HT-29 (cell line): ENCODE data around the gene UPK1B. TPM values are rescaled to one million over a fixed set of nuclear protein-coding genes. Genes with fewer than 3 reads are reported as not detected.
"Not testable (repeated sequence)": the region's sequence is repeated elsewhere in the genome, so short reads cannot be mapped to it uniquely, and the experiment has no call there.

ENCODE experiments used
- DNase-seq: peaks from one replicate; pipeline ENCODE4 v3.0.0-alpha.2; 2015; ENCODE audit warnings: low spot score
- total RNA-seq: library from RNA; depleted of rRNA; stranded (reverse); fragments of >200 nt; shearing (Covaris generic); gene quantifications from 2 replicates; pipeline ENCODE4 v1.2.3, GENCODE V29; 2014; rRNA removed

The UPK1B gene
- not detected in 2 replicates for total RNA-seq

DNA sequence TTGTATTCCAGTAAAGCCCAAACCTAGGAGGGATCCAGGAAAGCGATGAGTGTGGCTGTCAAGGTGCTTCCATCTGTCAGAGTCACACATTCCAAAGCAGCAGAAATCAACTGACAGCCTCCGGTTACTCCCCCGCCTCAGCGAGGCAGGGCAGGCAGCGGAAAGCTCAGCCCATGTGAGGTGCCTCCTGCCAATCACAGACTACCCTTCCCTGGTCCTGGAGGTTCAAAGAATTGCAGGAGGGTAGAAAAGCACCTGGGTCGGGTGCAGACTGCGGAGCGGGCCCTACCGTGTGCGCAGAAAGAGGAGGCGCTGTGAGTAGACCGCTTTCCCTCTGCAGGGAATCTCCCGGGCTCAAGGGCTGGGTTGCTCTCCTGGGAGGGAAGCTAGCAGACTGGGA, at the start of gene UPK1B:
TSS of gene UPK1B (plus strand) at position 274 of the 400 bp plus-strand sequence. CDS start 13,144 bp downstream, outside the sequence.
- no peak for DNase-seq

DNA sequence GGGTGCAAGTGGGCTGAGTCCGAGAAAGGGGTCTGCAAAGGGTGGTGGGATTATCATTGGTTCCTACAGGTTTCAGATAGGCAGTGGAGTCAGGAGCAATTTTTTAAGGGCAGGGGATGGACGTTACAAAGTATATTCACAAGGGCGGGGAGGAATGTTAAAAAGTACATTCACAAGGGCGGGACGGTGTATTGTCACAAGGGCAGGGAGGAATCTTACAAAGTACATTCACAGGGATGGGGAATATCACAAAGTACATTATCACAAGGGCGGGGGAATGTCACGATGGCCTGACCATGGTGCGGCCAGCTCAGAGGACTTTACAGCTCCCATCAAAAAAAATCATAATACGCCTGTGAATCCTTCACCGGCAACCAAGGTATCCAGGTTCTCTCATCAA, 48.1 kb upstream of the UPK1B start:
- no peak for DNase-seq

DNA sequence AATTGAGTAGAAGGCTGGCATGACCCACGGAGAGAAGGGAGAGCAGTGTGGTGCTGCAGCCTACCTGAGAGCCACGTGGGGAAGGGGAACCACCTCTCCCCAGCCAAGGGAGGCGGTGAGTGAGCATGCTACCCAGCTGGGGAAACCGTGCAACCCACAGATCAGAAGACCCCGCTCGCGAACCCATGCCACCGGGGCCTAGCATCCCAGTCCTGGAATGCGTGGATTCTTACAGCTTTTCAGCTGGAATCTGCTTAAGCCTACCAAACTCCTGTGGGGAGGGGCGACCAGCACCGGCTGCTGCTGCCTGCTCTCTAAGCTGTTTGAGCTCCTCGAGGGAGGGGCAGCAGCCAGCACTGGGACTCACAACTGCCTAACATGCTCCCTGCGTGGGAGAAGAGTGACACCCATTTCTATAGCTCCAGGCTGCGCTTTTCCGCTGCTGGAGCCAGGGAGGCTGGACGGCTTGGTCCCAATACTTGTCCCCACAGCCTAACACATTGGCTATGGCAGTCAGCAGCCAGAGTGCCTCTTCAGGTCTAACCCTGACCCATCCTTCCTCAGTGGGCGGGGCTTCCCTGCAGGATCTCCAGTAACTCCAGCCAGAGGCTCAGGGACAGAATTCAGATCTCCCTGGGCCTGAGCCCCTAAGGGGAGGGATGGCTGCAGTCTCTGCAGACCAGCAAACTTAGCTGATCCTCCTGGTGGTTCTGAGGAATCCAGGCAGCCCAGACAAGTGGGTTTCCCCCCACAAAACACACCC, 47.5 kb upstream of the UPK1B start:
- no peak for DNase-seq

DNA sequence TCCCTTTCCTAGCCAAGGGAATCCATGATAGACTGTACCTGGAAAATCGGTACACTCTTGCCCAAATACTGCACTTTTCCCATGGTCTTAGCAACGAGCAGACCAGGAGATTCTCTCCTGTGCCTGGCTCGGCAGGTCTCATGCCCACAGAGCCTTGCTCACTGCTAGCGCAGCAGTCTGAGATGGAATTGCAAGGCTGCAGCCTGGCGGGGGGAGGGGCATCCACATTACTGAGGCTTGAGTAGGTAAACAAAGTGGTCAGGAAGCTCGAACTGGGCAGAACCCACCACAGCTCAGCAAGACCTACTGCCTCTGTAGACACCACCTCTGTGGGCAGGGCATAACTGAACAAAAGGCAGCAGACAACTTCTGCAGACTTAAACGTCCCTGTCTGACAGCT, 43.1 kb upstream of the UPK1B start:
- DNase-seq = not testable (repeated sequence)

DNA sequence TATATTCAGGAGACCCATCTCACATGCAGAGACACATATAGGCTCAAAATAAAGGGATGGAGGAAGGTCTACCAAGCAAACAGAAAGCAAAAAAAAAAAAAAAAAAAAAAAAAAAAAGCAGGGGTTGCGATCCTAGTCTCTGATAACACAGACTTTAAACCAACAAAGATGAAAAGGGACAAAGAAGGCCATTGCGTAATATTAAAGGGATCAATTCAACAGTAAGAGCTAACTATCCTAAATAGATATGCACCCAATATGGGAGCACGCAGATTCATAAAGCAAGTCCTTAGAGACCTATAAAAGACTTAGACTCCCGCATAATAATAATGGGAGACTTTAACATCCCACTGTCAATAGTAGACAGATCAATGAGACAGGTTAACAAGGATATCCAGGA, 41.1 kb upstream of the UPK1B start:
- not testable (repeated sequence) for DNase-seq

DNA sequence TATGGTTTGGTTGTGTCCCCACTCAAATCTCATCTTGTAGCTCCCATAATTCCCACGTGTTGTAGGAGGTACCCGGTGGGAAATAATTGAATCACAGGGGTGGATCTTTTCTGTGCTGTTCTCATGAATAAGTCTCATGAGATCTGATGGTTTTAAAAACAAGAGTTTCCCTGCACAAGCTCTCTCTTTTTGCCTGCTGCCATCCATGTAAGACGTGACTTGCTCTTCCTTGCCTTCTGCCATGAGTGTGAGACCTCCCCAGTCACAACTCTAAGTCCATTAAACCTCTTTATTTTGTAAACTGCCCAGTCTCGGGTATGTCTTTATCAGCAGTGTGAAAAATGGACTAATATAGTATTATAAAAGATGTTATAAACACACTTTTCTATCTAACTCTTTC, 34.0 kb upstream of the UPK1B start:
- DNase-seq = not testable (repeated sequence)

DNA sequence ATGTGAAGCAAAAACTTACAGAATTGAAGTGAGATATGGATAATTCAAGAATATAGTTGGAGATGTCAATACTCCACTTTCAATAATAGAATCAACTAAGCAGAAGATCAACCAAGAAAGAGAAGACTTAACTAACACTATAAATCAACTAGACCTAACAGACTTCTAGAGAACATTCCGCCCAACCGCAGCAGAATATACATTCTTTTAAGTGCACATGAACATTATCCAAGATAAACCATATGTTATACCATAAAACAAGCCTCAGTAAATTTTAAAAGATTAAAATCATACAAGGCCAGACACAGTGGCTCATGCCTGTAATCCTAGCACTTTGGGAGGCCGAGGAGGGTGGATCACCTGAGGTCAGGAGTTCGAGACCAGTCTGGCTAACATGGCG, 32.9 kb upstream of the UPK1B start:
- no peak for DNase-seq

DNA sequence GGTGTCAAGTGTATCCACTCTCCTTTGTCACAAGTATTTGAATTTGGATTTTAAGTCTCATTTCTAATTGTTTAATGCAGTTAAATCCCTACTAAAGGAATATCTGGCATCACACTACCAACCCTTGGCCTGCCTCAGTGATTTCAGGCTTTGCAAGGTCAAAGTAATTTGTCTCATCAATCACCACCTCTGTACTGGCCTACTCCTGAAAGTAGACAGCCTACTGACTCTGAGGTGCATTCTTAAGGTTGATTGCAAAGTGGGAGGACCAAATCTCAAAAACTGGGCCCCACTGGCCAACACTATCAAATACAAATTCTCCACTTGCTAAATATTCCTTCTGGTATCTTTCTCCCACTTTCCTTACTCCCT, 28.3 kb upstream of the UPK1B start:
- DNase-seq = no peak

DNA sequence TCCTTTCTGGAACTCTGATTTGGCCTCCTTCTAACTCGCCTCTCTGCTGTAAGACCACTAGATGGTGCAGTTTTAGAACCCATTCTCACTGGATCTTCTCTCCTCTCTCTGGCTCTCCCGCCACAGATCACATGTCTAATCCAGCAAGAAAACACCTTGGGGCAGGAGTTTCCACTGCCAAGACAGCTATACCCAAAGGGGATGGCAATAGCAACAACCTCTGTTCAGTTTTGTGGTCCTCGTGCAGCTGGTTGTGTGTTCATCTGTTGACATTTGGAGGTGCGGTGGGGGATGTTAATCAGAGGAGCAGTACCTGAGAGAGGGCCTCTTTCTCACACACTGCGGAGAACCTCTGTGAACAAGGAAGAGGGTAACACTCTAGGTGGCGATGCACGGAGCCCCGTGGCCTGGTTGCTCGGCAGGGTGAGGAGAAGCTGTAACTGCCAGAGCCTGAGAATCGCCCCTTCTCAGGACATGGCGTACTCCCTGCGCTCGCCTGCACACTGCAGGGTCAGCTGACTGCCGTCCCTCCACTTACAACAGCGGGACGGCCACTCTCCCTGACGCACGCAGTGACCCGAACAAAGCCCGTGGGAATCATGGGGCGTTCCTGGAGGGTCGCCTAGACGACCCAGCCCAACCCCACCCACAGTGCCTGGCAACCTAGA, 27.8 kb upstream of the UPK1B start, which contains the start of gene TEX55:
TSS of gene TEX55 (plus strand) at position 666 of the 668 bp plus-strand sequence. CDS start 25 bp downstream, outside the sequence.
- peak; percentile 64 for DNase-seq

DNA sequence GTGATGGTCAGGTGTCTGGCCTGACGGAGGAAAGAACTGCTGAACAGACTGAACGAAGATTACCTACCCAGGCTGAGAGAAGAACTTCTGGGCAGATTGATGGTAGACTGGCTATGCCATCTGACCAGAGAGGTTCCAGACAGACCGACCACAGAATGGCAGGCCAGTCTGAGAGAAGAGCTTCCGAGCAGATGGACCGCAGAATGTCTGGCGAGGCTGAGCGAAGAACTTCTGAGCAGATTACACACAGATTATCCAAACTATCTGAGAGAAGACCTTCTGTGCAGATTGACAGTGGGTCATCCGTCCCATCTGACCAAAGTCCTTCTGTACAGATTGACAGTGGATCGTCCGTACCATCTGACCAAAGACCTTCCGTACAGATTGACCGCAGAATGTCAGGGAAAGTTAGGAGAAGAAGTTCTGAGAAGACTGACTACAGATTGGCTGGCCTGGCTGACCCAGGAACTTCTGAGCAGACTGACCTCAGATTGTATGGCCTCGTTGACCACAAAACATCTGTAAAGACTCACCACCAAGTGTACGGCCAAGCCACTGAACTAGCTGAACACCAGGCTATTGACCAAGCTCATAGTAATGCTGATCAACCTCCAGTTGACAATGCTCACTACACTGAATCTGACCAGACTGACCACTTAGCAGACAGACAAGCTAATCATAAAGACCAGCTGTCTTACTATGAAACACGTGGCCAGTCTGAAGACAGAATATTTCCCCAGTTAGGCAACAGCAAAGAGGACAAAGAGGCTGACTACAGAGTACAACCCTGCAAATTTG, 26.6 kb upstream of the UPK1B start:
- no peak for DNase-seq

DNA sequence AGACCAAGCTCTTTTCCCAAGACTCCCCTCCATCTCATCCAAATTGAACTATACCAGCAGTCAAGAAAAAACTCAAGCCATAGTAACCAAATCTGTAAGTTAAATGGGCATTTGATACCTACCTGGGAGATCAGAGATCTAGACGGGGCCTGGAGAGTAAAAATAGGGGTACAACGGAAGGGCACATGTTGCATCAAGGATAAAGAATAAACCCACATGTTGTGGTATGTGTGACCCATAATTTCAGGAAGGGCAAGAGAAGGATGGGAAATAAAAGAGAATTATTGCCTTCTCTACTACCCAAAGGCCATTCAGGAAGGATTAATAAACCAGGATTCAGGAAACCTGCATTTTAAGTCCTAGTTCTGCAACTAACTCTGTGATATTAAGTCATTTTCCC, 25.9 kb upstream of the UPK1B start:
- no peak for DNase-seq

DNA sequence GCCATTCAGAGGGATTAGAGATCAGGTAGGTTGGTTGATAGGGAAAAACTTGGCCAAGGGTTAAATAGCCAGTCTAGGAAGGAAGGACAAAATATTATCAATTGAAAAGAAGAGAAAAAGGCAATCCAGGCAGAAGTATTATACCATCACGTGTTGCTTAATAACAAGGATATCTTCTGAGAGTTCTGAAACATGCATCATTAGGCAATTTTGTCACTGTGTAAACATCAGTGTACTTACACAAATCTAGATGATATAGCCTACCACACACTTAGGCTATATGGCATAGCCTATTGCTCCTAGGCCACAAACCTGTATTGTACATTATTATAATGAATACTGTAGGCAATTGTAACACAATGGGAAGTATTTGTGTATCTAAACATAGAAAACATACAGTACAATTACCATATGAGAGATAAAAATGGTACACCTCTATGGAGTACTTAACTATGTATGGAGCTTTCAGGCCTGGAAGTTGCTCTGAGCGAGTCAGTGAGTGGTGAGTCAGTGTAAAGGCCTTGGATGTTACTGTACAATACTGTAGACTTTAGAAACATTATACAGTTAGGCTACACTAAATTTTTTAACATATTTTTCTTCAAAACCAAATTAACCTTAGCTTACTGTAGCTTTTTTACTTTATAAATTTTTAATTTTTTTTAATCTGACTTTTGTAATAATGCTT, 24.8 kb upstream of the UPK1B start:
- no peak for DNase-seq

DNA sequence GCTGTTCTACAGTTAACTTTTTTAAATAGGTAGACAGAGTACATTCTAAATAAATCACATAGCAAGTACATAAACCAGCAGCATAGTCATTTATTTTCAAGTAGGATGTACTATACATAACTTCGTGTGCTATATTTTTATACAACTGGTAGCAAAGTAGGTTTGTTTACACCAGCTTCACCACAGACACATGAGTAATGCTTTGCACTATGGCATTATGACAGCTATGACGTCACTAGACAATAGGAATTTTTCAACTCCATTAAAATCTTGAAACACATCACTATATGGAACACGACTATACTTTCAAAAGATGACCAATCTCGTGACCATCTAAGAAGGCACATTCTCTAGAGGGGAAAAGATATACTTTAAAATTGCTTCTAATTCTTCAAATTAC, 23.9 kb upstream of the UPK1B start:
- DNase-seq = no peak

DNA sequence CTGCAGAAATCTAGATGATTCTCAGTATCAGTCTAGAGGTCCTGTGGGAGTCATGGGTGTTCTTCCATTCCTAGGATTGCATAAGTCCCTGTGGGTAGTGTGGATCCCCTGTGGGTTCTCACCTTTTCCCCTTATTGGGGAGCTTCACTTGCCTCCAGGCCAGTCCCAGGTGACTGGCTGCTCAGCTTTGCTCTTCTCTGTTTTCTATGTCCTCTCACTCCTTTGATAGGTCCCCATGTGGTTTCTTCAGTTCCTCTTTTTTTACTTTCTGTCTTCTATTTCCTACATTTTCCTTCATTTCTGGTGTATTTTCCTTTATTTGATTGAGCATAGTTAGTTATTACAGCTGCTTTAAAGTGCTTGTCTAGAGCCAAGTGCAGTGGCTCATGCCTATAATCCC, 16.5 kb upstream of the UPK1B start:
- DNase-seq = no peak

DNA sequence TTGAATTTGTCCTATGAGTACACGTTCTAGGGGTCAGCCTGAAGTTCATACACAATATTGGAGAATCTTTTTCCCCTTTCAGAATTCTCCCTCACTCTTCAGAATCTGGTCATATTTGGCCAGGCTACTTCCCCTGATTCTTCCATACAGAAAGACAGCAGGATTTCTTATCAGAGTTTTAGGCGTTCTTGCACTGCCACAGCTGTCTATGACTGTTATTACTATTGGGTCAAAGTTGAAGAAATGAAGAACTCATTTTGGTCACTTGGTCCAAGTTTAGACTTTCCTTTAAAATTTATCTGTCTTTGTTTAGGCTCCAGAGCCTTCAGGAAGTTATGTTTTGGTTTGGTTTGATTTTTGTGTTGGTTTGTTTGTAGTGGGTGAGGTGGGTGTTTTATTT, 15.4 kb upstream of the UPK1B start:
- no peak for DNase-seq

DNA sequence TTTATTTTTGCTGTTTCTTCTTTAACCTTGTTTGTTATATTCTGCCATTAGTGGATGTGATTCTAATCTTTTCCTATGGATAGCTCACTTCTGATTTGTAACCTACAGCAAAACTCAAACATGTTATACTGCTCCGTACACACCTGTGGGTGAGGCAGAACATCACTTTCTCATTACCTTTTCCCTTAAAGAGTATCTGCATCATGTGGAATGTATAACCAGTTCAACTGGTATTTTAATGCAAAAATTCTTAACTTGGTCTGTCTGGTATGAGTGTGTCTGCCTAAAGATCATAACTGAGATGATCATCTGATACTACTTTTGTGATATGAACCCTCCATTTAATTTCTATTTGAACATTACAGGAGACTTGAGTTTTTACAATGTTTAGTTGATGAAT, 13.0 kb upstream of the UPK1B start:
- no peak for DNase-seq

DNA sequence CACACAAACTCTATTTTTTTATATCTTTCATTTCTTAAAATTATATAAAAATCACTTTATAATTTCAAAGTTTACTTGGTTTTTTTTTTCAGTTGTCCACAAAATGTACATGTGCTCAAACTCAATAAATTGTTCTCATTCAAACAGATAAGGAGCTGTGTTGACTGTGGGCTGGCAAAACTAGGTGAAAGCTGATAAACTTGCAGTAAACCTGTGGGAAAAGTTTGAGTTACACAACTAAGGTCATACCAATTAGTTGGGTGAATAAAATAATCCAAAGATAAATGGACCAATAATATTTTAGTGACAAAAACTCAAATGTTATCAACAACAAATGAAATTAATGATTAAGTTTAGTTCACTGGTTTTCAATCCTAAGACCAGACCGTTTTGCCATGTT, 12.6 kb upstream of the UPK1B start:
- DNase-seq = no peak

DNA sequence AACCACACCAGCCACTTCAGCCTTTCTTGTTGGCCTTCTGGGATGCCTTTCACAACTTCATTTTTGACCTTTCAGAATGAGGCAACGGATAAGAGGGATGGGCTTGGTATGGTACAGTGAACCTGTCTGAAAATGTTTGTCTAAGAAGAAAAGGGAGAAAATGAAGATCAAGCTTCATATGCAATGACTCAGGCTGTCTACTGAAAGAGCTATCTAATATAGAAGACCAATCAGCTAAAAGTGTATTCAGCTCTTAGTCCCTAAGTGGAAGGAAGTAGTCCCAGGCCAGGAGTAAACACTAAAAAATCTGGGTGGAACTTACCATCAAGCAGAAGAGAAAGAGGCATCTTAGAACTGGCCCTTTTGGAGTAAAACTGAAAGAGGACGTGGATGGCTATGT, 12.2 kb upstream of the UPK1B start:
- DNase-seq = no peak

DNA sequence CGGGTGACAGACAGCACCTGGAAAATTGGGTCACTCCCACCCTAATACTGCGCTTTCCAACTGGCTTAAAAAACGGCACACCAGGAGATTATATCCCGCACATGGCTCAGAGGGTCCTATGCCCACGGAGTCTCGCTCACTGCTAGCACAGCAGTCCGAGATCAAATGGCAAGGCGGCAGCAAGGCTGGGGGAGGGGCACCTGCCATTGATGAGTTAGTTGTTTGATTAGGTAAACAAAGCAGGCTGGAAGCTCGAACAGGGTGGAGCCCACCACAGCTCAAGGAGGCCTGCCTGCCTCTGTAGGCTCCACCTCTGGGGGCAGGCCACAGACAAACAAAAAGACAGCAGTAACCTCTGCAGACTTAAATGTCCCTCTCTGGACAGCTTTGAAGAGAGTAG, 8.7 kb upstream of the UPK1B start:
- DNase-seq = not testable (repeated sequence)

DNA sequence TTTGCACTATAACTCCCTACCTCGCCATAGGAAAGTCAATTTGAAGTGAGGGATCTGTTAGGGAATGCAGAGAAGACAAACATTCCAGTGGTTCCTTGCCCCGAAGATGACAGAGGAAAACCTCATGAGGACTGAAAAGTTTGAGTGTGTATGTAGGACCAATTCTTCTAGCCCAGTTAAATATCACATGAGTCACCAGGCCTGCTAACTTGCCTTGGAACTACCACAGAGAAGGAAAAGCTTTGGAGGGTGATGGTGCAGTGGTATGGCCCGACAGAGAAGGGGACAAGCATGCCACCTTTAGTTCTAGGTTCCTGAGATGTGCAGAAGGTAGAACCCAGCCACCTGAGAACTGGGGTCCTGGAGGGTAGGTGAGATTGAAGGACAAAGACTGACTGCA, 2.6 kb upstream of the UPK1B start:
- DNase-seq = no peak

DNA sequence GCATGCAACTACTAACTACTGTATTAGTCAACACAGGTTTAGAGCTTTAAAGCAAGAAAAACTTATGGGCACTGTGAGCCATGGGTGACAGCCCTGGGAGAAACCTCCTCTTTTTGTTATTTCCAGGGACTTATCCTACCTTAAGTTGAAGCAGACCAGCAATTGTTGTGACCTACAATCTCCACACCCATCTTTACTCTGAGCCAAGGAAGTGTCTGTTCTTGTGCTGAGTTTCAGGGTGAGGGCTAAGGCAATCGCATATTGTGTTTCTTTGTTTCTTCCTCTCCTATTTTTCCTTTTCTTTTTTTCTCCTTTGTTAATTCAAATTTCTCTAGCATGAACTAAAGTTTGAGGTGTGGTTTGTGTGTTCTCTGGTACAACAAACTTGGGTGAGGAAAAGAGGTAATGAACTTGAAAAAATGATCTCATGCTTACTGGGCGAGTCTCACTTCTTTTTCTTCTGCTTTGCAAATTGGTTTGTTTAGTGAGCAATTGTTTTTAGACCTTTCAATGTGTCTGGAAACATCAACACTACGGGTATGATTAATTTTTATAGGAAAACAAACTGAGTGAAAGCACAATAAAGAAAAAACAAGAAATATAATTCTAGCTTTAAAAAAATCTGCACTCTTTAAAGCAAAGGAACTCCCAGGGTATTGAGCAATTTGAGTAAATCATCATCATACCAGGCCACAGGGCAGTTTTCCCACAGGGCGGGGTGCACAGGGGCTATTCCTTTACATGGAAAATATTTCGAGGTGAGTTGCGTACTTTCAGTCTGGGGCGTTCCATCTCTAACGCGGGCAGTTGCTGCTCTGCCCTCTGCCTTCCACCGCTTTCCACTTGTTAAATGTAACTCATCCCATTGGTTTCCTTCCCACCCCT, 2.7 kb downstream of the UPK1B start:
- DNase-seq = no peak
